SHP77 treated with DMSO at 0.1 percent for 48 hours (cell line): ENCODE measurements around the gene UGGT2.
"Not testable (repeated sequence)": the region's sequence is repeated elsewhere in the genome, so short reads cannot be mapped to it uniquely, and the experiment has no call there.

Source experiments
- DNase-seq: peaks from one replicate; lab custom pipeline; 2025; lab: John Stamatoyannopoulos, UW

UGGT2 gene

DNA sequence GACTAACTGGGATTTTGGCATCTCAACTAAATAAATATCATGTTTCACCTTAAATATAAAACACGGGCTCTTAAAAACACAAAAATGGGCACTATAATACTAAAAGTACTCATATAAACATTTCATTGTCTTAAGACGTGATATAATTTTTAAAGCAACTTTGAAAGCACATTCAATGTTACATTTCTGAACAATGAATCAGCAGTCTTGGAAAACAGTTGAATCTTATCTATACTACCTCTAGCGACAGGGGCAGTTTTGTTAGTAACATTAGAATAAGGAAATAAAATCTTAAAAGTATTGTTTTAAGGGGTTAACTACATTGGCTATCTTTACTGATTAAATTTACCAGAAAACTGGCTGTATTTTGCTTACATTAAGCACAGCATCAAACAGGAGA lies 156.9 kb downstream of the UGGT2 start:
- DNase-seq = no peak

DNA sequence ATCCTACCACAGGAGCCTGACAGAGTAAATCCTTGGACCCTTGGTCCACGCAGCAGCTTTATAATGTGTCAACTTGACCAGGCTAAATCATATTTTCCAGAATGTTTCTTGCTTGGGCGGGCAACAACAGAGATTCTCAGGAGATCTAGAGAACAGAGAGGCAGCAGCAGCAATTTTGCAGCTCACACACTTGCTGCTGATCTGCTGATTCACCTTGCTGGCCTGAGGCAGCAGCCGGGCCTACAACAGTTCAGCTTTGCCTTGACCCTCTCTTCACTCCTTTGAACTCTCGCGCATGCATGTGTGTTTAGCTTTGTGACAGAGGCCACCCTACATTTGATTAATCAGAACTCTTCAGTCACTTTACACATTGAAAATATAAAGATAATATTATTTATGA lies 159.3 kb downstream of the UGGT2 start:
- no peak for DNase-seq

GRCh38 chr13:95882121-95882520 lies 171.1 kb downstream of the UGGT2 start:
- DNase-seq = no peak

GRCh38 chr13:95880331-95880730 lies 172.9 kb downstream of the UGGT2 start:
- DNase-seq = no peak

- DNase-seq = no peak
Measured at GRCh38 chr13:95874286-95874685, 178.9 kb downstream of the UGGT2 start.

DNA sequence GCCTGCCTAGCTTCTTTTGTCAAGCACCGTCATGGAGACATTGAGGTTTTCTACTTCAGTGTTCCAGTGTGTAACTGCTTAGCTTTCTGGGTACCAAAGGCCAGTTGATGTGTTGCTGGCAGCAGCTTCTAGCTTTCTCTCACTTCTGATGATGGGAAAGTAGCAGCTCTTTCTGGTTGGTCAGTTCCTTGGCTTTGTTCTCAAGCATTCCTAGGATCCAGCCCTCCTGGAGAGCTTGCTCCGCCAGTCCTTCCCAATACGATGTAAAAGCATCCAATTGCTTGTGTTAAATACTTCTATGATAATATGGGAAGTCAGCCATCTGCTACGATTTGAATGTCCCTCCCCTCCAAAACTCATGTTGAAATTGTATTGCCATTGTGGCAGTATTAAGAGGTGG lies 182.8 kb downstream of the UGGT2 start:
- no peak for DNase-seq

- DNase-seq = no peak
Measured at GRCh38 chr13:95865080-95865615, 188.1 kb downstream of the UGGT2 start.

DNA sequence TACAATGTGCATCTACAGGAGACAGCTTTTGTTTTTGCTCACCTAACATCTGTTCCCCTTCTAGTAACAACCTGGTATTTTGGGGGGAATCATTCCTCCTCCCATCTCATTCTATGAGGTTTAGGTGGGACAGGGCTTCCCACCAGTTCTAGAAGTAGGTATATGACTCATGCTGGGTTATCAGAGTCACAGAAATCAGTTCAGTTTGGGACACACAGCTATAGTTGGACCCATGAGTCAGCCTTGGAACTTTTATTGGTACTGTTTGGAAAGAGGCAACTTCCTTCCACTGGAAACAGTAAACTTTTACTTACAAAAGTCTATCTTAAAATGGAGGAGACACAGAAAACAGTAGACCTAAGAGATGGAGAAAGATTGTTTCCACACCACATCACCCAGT lies 190.8 kb downstream of the UGGT2 start:
- DNase-seq = no peak

DNA sequence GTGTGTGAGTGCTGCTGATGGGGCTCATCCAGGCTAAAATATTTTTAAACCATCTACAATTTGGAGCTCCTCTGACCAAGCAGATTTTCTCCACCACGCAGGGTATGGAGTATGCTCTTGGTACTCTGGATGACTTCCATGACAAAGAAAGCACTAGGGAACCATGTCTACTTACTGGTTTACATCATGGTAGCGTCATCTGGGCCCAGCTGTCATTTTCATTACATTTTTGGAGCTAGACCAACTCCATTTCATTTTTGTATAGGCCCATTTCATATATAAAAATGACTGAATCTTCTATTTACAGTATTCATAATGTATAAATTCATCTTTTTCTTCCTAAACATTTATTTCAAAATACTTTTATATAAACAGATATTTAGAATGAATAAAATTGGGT lies 191.9 kb downstream of the UGGT2 start:
- DNase-seq = no peak

DNA sequence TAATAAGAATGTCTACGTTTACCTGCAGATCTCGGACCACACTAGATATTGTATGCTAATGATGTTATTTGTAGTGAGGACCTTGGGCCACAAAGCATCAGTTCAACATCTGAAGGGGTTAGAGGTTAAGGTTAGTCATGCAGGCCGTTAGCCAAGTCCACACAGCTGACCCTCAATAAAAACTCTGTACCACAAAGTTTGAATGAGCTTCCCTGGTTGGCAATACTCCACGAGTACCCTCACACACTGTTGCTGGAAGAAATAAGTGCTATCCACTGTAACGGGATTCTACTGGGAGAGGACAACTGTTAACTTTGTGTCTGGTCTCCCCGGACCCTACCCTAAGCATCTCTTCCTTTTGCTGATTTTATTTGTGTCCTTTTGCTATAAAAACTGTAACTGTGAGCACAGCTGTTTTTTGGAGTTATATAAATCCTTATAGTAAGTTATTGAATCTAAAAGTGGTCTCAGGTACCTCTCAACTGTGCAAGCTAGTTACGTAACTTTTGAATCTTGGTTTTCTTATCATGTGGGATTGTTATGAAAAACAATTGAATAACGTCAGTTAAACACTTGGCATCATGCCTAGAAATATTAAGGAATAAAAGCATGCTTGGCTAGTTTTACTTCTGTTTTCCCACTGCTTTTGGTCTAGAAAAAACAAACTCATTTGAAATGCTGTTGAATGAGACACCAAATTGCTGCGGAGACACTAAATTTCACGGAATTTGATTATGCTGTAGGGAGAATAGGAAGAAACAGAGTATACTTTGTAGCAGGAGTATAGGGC lies 194.7 kb downstream of the UGGT2 start:
- no peak for DNase-seq

DNA sequence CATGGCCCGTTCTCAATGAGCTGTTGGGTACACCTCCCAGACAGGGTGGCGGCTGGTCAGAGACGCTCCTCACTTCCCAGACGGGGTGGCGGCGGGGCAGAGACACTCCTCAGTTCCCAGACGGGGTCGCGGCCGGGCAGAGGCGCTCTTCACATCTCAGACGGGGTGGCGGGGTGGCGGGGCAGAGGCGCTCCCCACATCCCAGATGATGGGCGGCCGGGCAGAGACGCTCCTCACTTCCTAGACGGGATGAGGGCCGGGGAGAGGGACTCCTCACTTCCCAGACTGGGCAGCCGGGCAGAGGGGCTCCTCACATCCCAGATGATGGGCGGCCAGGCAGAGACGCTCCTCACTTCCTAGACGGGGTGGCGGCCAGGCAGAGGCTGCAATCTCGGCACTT lies 207.5 kb downstream of the UGGT2 start:
- not testable (repeated sequence) for DNase-seq

DNA sequence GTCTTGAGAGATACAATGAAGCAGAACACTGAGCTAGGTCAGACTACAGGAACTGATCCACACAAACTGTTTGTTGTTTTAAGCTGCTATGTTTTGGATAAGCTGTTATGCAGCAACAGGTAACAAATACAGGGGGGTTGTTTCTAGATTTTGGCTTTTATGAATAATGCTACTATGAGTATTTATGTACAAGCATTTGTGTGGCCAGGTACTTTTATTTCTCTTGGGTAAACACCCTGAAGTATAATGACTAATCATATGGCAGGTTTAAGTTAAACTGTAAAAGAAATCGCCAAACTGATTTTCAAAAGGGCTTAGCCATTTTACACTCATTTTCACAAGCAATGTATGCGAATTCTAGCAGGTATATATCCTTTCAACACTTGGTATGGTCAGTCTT lies 210.3 kb downstream of the UGGT2 start:
- no peak for DNase-seq

DNA sequence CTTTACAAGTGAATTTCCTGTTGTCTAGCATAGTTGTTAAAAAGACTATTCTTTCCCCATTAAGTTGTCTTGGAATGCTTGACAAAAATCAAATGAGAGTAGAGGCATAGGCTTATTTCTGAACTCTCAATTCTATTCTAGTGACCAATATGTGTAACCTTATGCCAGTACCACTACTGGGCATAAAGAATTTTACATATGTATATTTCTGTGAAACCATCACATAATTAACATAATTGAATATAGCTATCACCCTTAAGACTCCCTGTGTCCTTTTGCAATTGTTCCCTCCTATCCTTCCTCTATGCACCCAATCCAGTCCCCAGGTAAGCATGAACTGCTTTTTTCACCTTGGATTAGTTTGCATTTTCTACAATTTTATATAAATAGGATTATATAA lies 211.3 kb downstream of the UGGT2 start:
- no peak for DNase-seq

DNA sequence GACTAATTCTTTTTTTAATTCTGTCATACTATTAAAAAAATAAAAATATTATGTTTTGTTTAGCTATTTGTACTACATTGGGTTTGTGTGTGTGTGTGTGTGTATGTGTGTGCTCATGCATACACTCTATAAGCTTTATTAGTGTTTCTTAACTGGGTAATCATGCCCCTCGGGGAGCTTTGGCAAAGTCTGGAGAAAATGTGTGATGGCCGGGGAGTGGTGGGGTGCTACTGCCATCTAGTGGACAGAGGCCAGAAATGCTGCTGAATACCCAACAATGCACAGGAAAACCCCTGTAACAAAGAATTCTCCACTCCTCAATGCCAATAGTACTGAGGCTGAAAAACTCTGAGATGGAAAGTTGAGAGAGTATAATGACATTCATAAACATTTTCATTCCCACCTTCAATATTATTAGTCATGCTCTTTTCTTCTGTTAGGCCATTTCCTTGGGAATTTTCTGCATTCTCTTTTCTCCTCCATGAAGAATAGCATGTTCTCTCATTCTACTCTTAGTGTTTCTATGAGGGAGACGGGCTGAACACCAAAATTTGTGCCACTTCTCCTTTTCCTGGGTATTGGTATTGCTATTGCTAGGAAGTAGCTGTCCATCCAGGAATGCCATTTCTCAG lies 219.0 kb downstream of the UGGT2 start:
- DNase-seq = peak; percentile 72

- DNase-seq = no peak
Measured at GRCh38 chr13:95833719-95834118, 219.5 kb downstream of the UGGT2 start.

DNA sequence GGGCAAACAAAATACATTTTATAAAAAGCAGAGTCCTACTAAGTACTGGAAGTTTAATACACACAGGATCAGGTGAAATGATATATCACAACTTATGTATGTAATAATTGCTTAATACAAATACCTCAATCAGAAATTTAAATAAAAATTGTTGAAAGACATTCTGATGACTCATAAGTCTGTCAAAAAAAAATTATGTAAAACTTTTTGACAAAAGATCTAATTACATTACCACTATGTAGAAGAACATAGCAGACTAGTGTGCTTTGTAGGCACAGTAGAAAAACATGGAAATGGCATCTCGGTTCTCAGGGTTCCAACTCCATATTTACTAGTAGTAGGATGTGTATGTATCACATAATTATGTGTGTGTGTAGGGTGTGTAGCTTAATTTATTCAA lies 220.1 kb downstream of the UGGT2 start:
- DNase-seq = no peak

GRCh38 chr13:95822303-95822702 lies 230.9 kb downstream of the UGGT2 start:
- DNase-seq = no peak

GRCh38 chr13:95814495-95814894 lies 238.7 kb downstream of the UGGT2 start:
- DNase-seq = no peak

GRCh38 chr13:95813139-95813538 lies 240.1 kb downstream of the UGGT2 start:
- no peak for DNase-seq

DNA sequence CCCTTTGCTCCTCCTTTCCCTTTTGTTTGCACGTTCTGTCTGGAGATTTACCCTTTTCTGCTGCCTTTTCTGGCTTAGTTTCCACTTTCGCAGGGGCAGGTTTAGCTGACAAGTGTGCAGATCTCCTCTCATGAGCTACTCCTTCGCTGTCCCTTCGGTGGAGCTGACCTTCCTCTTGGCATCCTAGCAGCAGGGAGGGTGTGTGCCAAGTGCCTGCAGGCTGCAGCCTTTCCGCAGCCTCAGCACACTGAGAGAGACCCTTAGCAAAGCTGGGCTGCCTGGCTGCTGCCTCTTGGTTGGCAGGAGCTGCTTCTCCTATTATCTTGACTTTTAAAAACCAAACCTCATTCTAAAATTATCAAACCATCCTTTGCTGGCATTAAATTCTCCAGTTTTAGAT lies 243.8 kb downstream of the UGGT2 start:
- DNase-seq = no peak

DNA sequence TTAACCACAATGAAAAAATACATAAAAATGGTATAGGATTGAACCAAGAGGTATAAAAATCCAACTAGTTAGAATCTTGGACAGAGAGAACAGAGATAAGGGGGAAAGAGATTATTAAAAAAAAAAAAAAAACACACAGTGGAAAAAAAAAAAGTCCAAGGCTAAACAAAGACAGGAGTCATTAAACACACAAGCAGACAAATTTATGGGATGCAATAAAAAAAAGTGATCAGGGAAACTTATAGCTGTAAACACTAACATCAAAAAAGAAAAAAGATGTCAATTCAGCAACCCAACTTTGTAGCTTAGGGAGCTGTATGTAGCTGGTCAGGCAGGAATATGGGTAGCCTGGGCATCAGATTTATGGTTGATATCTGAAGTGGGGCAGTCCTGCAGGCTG lies 247.3 kb downstream of the UGGT2 start:
- DNase-seq = no peak

- no peak for DNase-seq
Measured at GRCh38 chr13:95801825-95802224, 251.4 kb downstream of the UGGT2 start.

DNA sequence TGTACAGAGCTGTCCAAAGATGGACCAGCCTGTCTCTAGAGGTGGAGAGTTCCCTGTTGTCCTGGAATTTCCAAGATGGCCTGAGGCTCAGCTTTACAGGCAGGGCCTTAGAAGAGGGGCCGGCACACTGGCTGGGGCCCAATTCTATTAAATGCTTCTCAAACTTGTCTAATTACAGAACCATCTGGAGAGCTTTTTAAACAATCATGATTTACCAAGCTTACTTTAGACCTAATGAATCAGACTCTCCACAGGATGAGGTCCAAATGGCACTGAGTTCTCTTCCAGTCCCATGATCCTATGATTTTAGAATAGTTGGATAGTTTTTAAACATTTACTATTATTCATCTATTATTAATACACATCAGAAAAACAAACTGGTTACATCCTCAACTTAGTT lies 252.8 kb downstream of the UGGT2 start:
- DNase-seq = no peak

DNA sequence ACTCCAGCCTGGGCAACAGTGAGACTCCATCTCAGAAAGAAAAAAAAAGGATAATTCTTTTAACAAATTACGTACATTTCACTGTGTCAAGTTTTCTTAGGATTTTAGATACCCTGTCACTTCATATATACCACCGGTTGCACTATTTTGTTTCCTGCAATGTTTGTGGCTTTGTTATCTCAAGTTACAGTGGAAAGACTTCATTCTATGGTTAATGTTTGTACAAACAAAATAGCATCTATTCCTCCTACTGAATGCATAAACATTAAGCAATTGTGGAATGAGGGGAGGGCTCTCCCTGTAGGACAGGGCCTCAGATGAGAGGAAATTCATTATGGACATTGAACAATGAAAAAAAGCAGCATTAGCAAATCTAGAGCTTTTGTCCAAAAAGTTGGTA lies 256.2 kb downstream of the UGGT2 start:
- DNase-seq = no peak
